Adrenal gland (tissue), 5 donors: ENCODE data around the gene ATF3.

ENCODE experiments used
- CTCF ChIP-seq, 6 experiments: fragments of 450-650 bp in 4 of 6; fragments of 200-600 bp in 2 of 6; sonication (generic) in 1 of 6; IDR thresholded peaks; 1 replicate in 5 of 6; 2 replicates in 1 of 6; pipeline versions ENCODE4 v1.5.1 to v1.8.0; 2016 to 2021; ENCODE audit warnings: antibody characterized with exemption in 6 of 6, mild to moderate bottlenecking in 2 of 6, moderate library complexity in 1 of 6
- POLR2A ChIP-seq, 2 donors: fragments of 450-650 bp; IDR thresholded peaks; one replicate each; pipeline ENCODE4 v1.6.1; 2017; ENCODE audit warnings: antibody characterized with exemption in 2 of 2, mild to moderate bottlenecking in 2 of 2, moderate library complexity in 1 of 2
- donor health status: DM: no; HTN: no; CAD: no.

- TF ChIP-seq CTCF (IDR thresholded peaks at IDR 0.05) (no peak), POLR2A (IDR thresholded peaks at IDR 0.05) (no peak)
Observed at GRCh38 chr1:212651977-212652376, 43.4 kb downstream of the ATF3 start.
